ENCODE measurements around the gene PTPRN2. TPM values are rescaled to one million over a fixed set of nuclear protein-coding genes. Genes with fewer than 3 reads are reported as not detected.

Gene PTPRN2
- total RNA-seq, 1 experiment from 2014 or later, result 2.1 TPM

DNA sequence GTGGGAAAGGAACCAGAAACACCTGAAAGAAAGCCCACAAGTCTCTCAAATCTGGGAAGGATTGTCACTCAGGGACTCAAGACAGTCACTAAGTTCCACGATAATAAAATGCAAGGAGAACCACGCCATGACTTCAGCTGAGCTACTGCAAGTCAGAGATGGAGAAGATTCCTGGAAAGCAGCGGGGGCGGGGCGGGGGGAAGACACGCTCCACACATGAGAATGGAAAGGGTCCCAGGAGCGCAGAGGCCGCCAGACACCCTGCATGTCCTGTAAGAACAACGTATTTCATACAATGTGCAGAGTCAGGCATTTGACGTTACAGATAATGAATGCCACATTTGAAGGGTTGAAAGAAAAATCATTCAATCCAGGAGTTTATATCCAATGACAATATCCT is 448.1 kb downstream of the PTPRN2 start:
- CTCF ChIA-PET, result no interaction called here
- intact Hi-C loops (cut with micrococcal nuclease), result no loop called here

More for the DNA sequence above, 448.1 kb downstream of the PTPRN2 start:
- Histone ChIP-seq H3K4me3 (replicated peaks in 1 of 2; ENCODE audit: low read depth in 1 of 2, low read length in 2 of 2) (no peak overlapping the region), H3K4me1 (ENCODE audit: control insufficient read depth in 1 of 2, insufficient read depth in 2 of 2, low read length in 2 of 2) (no peaks in the 10 kb centered on the region), H3K4me2 (ENCODE audit: low read length) (no peak overlapping the region), H3K9me2 (ENCODE audit: insufficient read depth) (no peaks in the 10 kb centered on the region), H4K20me1 (ENCODE audit: insufficient read depth) (no peaks in the 10 kb centered on the region), H3K27me3 (ENCODE audit: insufficient read depth, low read length) (no peaks in the 10 kb centered on the region), H3K27ac (ENCODE audit: low read depth, low read length) (no peak overlapping the region), H3K9me3 (ENCODE audit: control insufficient read depth in 1 of 2, insufficient read depth in 1 of 2, low read depth in 1 of 2, low read length in 2 of 2) (no peaks in the 10 kb centered on the region; a peak in 2 of 4 replicates), H3K9ac (ENCODE audit: low read length) (no peak overlapping the region), H3K36me3 (ENCODE audit: control insufficient read depth in 1 of 2, insufficient read depth in 2 of 2, low read length in 2 of 2) (no peaks in the 10 kb centered on the region), H3K79me2 (ENCODE audit: insufficient read depth, low read length) (no peaks in the 10 kb centered on the region), H2AFZ (ENCODE audit: low read depth, low read length, poor library complexity, severe bottlenecking) (no peak overlapping the region)
- POLR2A ChIA-PET, result no interaction called here
- RAD21 ChIA-PET (ENCODE audit: low non-redundant PET in 1 of 2, low total read pairs in 2 of 2, uncharacterized antibody in 2 of 2, unreplicated experiment in 2 of 2), result no interaction called here
- BruUV-seq (replicated peaks), result no TSS peak
- TF ChIP-seq YY1 (IDR thresholded peaks at IDR 0.05; ENCODE audit: extremely low read depth, insufficient replicate concordance, low read depth, low read length) (no peak), ZFX (IDR thresholded peaks at IDR 0.05) (no peak), POLR2A (IDR thresholded peaks at IDR 0.05; ENCODE audit: borderline replicate concordance, extremely low read depth, insufficient read depth, insufficient read length) (no peak), POLR2AphosphoS5 (IDR thresholded peaks at IDR 0.05; ENCODE audit: low read depth, low read length) (no peak), TCF7L2 (IDR thresholded peaks at IDR 0.05; ENCODE audit: borderline replicate concordance, extremely low read depth, insufficient read depth, insufficient read length) (no peak), JUND (IDR thresholded peaks at IDR 0.05) (no peak), RAD21 (IDR thresholded peaks at IDR 0.05; ENCODE audit: low read depth) (no peak), SRF (IDR thresholded peaks at IDR 0.05; ENCODE audit: low read depth) (no peak), FOSL1 (IDR thresholded peaks at IDR 0.05; ENCODE audit: low read depth) (no peak), EZH2 (IDR thresholded peaks at IDR 0.05) (no peak), CEBPB (IDR thresholded peaks at IDR 0.05; ENCODE audit: low read depth) (no peak), EGR1 (IDR thresholded peaks at IDR 0.05; ENCODE audit: low read depth) (no peak), SP1 (IDR thresholded peaks at IDR 0.05; ENCODE audit: low read depth) (no peak), ELF1 (IDR thresholded peaks at IDR 0.05; ENCODE audit: borderline replicate concordance, low read depth) (no peak)
- TF ChIP-seq, protein P1, sequence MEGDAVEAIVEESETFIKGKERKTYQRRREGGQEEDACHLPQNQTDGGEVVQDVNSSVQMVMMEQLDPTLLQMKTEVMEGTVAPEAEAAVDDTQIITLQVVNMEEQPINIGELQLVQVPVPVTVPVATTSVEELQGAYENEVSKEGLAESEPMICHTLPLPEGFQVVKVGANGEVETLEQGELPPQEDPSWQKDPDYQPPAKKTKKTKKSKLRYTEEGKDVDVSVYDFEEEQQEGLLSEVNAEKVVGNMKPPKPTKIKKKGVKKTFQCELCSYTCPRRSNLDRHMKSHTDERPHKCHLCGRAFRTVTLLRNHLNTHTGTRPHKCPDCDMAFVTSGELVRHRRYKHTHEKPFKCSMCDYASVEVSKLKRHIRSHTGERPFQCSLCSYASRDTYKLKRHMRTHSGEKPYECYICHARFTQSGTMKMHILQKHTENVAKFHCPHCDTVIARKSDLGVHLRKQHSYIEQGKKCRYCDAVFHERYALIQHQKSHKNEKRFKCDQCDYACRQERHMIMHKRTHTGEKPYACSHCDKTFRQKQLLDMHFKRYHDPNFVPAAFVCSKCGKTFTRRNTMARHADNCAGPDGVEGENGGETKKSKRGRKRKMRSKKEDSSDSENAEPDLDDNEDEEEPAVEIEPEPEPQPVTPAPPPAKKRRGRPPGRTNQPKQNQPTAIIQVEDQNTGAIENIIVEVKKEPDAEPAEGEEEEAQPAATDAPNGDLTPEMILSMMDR (IDR thresholded peaks at IDR 0.05 in 2 of 3, conservative IDR thresholded peaks at IDR 0.05 in 1 of 3; ENCODE audit: borderline replicate concordance in 1 of 3, insufficient read depth in 1 of 3, low read depth in 2 of 3, low read length in 2 of 3), result no peak
- TF ChIP-seq, protein P2, sequence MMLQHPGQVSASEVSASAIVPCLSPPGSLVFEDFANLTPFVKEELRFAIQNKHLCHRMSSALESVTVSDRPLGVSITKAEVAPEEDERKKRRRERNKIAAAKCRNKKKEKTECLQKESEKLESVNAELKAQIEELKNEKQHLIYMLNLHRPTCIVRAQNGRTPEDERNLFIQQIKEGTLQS (IDR thresholded peaks at IDR 0.05), result no peak
- TF ChIP-seq, protein P3, sequence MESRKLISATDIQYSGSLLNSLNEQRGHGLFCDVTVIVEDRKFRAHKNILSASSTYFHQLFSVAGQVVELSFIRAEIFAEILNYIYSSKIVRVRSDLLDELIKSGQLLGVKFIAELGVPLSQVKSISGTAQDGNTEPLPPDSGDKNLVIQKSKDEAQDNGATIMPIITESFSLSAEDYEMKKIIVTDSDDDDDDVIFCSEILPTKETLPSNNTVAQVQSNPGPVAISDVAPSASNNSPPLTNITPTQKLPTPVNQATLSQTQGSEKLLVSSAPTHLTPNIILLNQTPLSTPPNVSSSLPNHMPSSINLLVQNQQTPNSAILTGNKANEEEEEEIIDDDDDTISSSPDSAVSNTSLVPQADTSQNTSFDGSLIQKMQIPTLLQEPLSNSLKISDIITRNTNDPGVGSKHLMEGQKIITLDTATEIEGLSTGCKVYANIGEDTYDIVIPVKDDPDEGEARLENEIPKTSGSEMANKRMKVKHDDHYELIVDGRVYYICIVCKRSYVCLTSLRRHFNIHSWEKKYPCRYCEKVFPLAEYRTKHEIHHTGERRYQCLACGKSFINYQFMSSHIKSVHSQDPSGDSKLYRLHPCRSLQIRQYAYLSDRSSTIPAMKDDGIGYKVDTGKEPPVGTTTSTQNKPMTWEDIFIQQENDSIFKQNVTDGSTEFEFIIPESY (IDR thresholded peaks at IDR 0.05; ENCODE audit: extremely low read depth, insufficient replicate concordance, low read length), result no peak
- TF ChIP-seq, protein P4, sequence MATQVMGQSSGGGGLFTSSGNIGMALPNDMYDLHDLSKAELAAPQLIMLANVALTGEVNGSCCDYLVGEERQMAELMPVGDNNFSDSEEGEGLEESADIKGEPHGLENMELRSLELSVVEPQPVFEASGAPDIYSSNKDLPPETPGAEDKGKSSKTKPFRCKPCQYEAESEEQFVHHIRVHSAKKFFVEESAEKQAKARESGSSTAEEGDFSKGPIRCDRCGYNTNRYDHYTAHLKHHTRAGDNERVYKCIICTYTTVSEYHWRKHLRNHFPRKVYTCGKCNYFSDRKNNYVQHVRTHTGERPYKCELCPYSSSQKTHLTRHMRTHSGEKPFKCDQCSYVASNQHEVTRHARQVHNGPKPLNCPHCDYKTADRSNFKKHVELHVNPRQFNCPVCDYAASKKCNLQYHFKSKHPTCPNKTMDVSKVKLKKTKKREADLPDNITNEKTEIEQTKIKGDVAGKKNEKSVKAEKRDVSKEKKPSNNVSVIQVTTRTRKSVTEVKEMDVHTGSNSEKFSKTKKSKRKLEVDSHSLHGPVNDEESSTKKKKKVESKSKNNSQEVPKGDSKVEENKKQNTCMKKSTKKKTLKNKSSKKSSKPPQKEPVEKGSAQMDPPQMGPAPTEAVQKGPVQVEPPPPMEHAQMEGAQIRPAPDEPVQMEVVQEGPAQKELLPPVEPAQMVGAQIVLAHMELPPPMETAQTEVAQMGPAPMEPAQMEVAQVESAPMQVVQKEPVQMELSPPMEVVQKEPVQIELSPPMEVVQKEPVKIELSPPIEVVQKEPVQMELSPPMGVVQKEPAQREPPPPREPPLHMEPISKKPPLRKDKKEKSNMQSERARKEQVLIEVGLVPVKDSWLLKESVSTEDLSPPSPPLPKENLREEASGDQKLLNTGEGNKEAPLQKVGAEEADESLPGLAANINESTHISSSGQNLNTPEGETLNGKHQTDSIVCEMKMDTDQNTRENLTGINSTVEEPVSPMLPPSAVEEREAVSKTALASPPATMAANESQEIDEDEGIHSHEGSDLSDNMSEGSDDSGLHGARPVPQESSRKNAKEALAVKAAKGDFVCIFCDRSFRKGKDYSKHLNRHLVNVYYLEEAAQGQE (IDR thresholded peaks at IDR 0.05; ENCODE audit: low read depth), result no peak
- no peak for ATAC-seq
- DNase-seq (ENCODE audit: low read depth, low spot score), result no peak
